Activated CD8-positive, alpha-beta memory T cell treated with anti-CD3 and anti-CD28 coated beads for 24 hours (primary cell): ENCODE data around the gene COTL1.
"Not testable (repeated sequence)": the region's sequence is repeated elsewhere in the genome, so short reads cannot be mapped to it uniquely, and the experiment has no call there.

Experiments used
- DNase-seq: peaks from one replicate; pipeline ENCODE4 v3.0.0-alpha.2; 2020

The COTL1 gene

GRCh38 chr16:84526794-84527531, 90.9 kb downstream of the COTL1 start:
- no peak for DNase-seq

DNA sequence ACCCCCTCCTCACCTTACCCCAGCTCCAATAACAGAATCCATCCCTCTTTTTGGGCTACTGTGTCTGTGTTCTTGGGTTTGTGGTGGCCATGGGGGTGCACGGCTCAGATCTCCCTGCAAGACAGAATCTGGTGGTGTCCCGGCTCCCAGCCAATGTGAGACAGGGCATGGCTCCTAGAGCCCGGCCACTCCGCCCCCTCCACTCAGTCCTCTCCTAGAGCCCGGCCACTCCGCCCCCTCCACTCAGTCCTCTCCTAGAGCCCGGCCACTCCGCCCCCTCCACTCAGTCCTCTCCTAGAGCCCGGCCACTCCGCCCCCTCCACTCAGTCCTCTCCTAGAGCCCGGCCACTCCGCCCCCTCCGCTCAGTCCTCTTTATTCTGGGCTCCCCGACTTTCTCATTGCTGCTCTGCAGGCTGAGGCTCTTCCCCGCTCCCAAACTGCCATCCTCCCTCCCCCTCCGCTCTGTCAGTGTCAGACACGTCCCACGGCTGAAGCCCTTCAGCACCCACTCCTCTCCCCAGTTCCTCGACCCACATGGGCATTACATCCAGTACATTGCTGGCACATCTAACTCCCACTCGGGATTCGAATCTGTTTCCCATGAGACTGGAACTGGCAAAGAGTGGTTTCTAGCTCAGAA, 92.8 kb downstream of the COTL1 start:
- not testable (repeated sequence) for DNase-seq

- DNase-seq: no peak
Measured at GRCh38 chr16:84524346-84524920, 93.4 kb downstream of the COTL1 start.

DNA sequence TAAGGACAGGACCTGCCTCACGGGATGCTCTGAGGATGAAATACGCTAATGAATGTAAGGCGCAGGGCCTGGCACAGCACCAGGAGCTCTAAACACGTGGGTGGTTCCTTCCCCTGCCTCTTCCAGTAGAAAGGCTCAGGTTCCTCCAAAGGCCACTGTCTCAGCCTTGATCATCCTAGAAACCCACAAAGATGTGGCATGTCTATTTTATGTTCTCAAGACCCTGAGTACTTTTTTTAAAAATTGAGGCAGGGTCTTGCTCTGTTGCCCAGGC, 96.4 kb downstream of the COTL1 start:
- DNase-seq: no peak

DNA sequence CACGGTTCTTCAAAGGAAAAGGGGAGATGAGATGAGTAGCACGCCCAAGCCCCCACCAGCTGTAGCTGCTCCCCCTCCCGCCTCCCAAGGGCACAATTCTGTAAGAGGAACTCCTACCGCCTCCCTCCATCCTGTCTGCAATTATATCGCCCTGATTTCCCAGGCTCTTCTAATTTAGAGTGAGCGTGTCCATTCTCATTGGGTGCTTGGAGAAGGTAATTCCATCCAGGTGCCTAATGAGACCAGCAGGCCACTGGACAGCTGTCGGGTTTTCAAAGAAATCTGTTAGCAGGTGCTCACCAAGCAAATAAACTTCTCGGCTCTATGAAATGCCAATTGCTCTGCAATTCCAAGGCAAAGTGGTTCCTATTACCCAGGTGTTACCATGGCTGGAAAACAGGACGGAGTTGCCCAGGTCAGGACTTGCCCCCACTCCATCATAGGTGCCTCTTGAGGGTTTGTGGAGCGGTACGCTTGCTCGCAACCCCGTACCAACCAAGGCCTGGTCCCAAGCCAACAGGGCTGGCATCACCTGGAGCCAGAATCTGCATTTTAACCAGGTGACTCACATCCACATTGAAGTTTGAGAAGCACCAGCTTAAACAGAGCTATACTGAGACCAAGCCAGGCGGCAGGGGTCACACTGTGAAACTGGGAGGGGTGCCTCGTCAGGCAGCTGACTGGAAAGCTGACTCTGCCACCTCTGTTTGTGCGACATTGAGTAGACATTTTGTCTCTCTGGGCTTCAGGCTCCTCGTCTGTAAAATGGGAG, 97.0 kb downstream of the COTL1 start:
- no peak for DNase-seq

DNA sequence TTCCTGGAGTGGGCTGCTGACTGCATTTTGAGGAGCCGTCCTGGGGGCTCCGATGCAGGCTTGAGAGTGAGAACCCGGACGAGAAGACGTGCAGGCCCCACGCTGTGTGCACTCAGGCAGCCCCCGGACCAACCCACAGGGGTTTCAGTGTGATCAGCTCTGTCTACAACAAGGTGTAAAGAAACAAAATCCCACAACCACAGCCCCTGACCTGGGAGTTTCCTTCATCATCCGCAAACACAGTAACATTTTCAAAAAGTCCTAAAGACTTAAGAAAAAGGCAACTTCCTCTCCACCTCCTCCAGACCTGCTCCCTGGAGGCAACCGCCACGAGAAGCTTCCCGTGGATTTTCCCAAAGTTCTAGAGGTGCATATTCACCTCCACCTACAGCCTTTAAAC, 98.0 kb downstream of the COTL1 start:
- no peak for DNase-seq

GRCh38 chr16:84518804-84519341, 99.0 kb downstream of the COTL1 start:
- peak; percentile 75 for DNase-seq

GRCh38 chr16:84518220-84518619, 99.7 kb downstream of the COTL1 start:
- DNase-seq: not testable (repeated sequence)

GRCh38 chr16:84517366-84517765, 100.5 kb downstream of the COTL1 start:
- no peak for DNase-seq
